Liver (tissue), 3 donors: ENCODE measurements around the gene VGLL2.

Source experiments
- FOXA1 ChIP-seq: IDR thresholded peaks from 2 replicates; pipeline ENCODE4 v1.6.1; 2016; ENCODE audit warnings: antibody characterized with exemption
- GABPA ChIP-seq, 2 donors: IDR thresholded peaks in 1 of 2; conservative IDR thresholded peaks in 1 of 2; 2 replicates each; pipeline ENCODE4 v1.6.1; 2016; ENCODE audit warnings: antibody characterized with exemption in 2 of 2, mild to moderate bottlenecking in 1 of 2, moderate library complexity in 1 of 2
- JUND ChIP-seq, 2 donors: IDR thresholded peaks; 2 replicates each; pipeline ENCODE4 v1.6.1; 2016; ENCODE audit warnings: antibody characterized with exemption in 2 of 2
- MAX ChIP-seq: IDR thresholded peaks from 2 replicates; pipeline ENCODE4 v1.6.1; 2016; ENCODE audit warnings: antibody characterized with exemption
- RAD21 ChIP-seq, 2 donors: IDR thresholded peaks; 2 replicates each; pipeline ENCODE4 v1.6.1; 2016; ENCODE audit warnings: antibody characterized with exemption in 2 of 2, mild to moderate bottlenecking in 2 of 2
- RXRA ChIP-seq, 2 donors: IDR thresholded peaks; 2 replicates each; pipeline ENCODE4 v1.6.1; 2017 to 2018; ENCODE audit warnings: antibody characterized with exemption in 2 of 2, mild to moderate bottlenecking in 1 of 2
- SP1 ChIP-seq: IDR thresholded peaks from 2 replicates; pipeline ENCODE4 v1.6.1; 2018; ENCODE audit warnings: antibody characterized with exemption, mild to moderate bottlenecking
- TAF1 ChIP-seq: conservative IDR thresholded peaks from 2 replicates; pipeline ENCODE4 v1.6.1; 2016; ENCODE audit warnings: antibody characterized with exemption, mild to moderate bottlenecking
- YY1 ChIP-seq: IDR thresholded peaks from 2 replicates; pipeline ENCODE4 v1.6.1; 2016; ENCODE audit warnings: antibody characterized with exemption, mild to moderate bottlenecking
- TF ChIP-seq, protein P1 (sequence below): fragments of 150-350 bp; IDR thresholded peaks from 2 replicates; pipeline ENCODE4 v1.5.1; 2017; ENCODE audit warnings: improper control_type of control experiment, low read depth, low read length; ENCODE audit not compliant: missing input control
- TF ChIP-seq, protein P2 (sequence below): IDR thresholded peaks from 2 replicates; pipeline ENCODE4 v1.6.1; 2016; ENCODE audit warnings: antibody characterized with exemption
- TF ChIP-seq, protein P3 (sequence below): IDR thresholded peaks from 2 replicates; pipeline ENCODE4 v1.6.1; 2016; ENCODE audit warnings: antibody characterized with exemption, mild to moderate bottlenecking
- donor health status: healthy.
- donor health status: healthy.

DNA sequence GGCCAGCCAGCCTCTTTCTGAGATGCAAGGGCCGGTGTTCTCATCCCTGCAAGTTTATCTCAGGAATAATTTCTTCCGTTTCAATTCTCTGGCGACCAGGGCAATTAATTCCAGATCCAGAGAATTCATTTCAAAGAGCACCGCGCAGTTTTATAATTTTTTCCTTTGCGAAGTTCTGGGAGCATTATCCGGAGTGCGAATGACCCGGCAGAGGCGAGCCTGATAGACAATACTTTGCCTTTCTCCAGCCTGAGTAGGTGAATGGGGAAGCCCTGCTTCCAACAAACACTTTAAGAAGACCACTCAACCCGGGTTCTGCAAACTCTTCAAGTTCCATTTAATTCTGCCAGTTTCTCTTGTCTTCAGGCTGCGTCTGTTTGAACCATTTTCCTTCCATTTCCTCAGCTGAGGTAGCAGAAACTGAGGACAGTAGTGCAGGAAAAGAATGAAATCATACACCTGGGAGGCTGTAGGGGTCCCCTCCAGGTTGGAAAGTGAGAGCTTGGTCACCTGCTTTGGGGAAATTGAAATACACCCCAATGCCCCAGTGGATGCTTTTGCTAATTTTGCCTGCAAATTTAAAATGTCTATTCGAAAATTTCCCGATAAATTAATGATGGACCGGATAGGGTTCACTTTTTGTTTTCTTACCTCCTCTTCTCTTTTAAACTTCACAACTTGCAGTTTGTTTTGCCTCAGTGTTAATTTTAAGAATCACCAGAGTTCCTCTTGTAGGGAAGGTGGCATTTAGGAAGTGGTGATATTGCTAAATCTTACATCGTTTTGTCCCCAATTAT is 1.1 kb downstream of the VGLL2 start:
- TF ChIP-seq, protein P1, sequence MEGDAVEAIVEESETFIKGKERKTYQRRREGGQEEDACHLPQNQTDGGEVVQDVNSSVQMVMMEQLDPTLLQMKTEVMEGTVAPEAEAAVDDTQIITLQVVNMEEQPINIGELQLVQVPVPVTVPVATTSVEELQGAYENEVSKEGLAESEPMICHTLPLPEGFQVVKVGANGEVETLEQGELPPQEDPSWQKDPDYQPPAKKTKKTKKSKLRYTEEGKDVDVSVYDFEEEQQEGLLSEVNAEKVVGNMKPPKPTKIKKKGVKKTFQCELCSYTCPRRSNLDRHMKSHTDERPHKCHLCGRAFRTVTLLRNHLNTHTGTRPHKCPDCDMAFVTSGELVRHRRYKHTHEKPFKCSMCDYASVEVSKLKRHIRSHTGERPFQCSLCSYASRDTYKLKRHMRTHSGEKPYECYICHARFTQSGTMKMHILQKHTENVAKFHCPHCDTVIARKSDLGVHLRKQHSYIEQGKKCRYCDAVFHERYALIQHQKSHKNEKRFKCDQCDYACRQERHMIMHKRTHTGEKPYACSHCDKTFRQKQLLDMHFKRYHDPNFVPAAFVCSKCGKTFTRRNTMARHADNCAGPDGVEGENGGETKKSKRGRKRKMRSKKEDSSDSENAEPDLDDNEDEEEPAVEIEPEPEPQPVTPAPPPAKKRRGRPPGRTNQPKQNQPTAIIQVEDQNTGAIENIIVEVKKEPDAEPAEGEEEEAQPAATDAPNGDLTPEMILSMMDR, result no peak
- TF ChIP-seq SP1 (no peak), FOXA1 (no peak), RAD21 (IDR thresholded peaks at IDR 0.05) (no peak), YY1 (no peak), RXRA (IDR thresholded peaks at IDR 0.05) (no peak), TAF1 (no peak), MAX (no peak), GABPA (IDR thresholded peaks at IDR 0.05 in 1 of 2, conservative IDR thresholded peaks at IDR 0.05 in 1 of 2) (no peak), JUND (IDR thresholded peaks at IDR 0.05) (no peak)
- TF ChIP-seq, protein P2, sequence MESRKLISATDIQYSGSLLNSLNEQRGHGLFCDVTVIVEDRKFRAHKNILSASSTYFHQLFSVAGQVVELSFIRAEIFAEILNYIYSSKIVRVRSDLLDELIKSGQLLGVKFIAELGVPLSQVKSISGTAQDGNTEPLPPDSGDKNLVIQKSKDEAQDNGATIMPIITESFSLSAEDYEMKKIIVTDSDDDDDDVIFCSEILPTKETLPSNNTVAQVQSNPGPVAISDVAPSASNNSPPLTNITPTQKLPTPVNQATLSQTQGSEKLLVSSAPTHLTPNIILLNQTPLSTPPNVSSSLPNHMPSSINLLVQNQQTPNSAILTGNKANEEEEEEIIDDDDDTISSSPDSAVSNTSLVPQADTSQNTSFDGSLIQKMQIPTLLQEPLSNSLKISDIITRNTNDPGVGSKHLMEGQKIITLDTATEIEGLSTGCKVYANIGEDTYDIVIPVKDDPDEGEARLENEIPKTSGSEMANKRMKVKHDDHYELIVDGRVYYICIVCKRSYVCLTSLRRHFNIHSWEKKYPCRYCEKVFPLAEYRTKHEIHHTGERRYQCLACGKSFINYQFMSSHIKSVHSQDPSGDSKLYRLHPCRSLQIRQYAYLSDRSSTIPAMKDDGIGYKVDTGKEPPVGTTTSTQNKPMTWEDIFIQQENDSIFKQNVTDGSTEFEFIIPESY, result no peak
- TF ChIP-seq, protein P3, sequence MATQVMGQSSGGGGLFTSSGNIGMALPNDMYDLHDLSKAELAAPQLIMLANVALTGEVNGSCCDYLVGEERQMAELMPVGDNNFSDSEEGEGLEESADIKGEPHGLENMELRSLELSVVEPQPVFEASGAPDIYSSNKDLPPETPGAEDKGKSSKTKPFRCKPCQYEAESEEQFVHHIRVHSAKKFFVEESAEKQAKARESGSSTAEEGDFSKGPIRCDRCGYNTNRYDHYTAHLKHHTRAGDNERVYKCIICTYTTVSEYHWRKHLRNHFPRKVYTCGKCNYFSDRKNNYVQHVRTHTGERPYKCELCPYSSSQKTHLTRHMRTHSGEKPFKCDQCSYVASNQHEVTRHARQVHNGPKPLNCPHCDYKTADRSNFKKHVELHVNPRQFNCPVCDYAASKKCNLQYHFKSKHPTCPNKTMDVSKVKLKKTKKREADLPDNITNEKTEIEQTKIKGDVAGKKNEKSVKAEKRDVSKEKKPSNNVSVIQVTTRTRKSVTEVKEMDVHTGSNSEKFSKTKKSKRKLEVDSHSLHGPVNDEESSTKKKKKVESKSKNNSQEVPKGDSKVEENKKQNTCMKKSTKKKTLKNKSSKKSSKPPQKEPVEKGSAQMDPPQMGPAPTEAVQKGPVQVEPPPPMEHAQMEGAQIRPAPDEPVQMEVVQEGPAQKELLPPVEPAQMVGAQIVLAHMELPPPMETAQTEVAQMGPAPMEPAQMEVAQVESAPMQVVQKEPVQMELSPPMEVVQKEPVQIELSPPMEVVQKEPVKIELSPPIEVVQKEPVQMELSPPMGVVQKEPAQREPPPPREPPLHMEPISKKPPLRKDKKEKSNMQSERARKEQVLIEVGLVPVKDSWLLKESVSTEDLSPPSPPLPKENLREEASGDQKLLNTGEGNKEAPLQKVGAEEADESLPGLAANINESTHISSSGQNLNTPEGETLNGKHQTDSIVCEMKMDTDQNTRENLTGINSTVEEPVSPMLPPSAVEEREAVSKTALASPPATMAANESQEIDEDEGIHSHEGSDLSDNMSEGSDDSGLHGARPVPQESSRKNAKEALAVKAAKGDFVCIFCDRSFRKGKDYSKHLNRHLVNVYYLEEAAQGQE, result no peak
